Stimulated activated CD4-positive, alpha-beta T cell treated with anti-CD3 and anti-CD28 coated beads, Interleukin-2, amount 100 ng/mL, for 4 hours (primary cell): ENCODE results near the gene P2RX2.
"Not testable (repeated sequence)": the region's sequence is repeated elsewhere in the genome, so short reads cannot be mapped to it uniquely, and the experiment has no call there.

Experiments
- DNase-seq: peaks from one replicate; pipeline ENCODE4 v3.0.0-alpha.2; 2020; ENCODE audit warnings: low read depth

P2RX2 gene

DNA sequence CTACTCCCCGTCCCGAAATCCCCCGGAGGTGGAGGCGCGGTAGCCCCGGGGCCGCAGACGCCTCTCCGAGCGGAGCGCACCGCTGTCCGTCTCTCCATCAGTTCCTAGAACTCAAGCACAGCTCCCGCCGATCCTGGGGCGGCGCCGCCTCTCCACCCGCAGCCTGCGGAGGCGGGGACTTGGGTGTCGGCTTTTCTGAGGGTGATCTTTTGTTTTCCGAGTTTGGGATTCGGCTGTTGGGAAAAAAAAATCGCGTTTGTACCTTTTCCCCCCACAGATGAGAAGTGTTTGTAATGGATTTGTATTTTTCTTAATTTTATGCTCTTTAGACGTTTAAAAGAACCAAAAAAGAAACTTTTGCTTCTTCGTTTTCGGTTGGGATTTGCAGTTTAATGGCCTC, 34.8 kb upstream of the P2RX2 start:
- DNase-seq: no peak

DNA sequence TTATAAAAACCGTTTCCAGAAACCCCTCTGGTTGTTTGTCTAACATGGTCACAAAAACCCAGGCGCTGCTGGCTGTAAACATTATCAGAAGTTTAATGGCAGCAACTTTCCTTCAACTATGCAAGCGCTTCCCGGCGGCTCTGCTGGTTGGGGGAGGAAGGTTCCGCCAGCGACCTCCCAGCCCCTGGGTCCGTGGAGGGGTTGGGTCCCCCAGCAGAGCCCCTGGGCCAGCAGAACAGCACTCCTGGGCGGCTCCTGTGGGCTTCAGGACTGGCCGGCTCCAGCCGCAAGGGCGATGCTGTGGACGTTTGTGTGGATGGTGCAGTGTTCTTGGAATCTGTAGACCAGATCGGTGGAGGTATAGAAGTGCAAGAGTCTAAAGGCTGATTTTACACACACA, 34.1 kb upstream of the P2RX2 start:
- DNase-seq: no peak

DNA sequence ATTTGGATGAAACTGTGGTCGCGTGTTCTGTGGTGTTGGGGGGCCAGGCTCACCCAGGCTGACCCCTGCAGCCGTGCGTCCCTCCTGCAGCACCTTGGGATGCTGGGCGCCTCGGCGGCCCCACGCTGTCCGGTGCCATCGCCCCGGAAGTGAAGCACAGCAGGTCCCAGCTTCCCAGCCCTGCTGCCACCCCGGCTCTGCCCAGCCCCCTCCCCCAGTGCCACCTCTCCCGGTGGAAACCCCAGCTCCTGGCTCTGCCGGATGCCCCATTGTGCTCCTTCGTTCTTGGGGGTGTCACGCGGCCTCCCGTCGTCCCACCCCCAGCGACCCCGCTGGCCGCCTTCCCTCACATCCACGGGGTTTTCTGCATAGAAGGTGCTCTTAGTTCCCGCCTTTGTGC, 33.4 kb upstream of the P2RX2 start:
- DNase-seq: no peak

DNA sequence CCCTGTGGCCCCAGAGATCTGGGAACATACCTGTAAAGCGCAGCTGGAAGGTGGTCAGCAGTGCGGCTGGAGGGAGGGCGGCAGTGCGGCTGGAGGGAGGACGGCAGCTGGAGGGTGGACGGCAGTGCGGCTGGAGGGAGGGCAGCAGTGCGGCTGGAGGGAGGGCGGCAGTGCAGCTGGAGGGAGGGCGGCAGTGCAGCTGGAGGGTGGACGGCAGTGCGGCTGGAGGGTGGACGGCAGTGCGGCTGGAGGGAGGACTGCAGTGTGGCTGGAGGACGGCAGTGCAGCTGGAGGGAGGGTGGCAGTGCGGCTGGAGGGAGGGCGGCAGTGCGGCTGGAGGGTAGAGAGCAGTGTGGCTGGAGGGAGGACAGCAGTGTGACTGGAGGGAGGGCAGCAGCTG, 31.6 kb upstream of the P2RX2 start:
- no peak for DNase-seq

DNA sequence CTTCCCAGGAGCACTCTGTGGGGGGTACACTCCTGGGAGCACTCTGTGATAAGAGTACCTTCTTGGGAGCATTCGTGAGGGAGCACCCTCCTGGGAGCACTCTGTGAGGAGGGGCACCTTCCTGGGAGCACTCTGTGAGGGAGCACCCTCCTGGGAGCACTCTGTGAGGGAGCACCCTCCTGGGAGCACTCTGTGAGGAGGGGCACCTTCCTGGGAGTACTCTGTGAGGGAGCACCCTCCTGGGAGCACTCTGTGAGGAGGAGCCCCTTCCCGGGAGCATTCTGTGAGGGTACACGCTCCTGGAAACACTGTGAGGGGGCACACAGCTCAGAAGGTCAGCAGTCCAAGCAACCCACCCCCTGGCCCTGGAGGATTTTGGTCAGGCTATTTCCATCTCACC, 30.8 kb upstream of the P2RX2 start:
- no peak for DNase-seq

DNA sequence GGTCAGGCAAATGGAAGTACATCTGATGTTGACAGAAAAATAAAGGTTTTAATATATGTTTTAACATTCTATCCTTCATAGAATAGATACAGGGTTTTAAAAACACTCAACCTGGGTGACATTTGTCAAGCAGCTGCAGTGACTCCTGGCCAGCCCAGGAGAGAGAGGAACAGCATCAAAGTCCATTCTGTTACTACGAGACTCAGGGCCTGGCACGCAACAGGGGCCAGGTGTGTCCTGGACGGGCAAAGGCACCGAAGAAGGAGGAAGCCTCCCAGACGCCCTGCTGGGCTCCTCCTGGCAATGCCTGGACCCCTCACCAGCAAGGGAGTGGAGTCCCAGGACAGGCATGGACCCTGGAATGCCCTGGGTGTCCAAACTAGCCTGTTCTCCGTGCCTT, 30.3 kb upstream of the P2RX2 start:
- no peak for DNase-seq

DNA sequence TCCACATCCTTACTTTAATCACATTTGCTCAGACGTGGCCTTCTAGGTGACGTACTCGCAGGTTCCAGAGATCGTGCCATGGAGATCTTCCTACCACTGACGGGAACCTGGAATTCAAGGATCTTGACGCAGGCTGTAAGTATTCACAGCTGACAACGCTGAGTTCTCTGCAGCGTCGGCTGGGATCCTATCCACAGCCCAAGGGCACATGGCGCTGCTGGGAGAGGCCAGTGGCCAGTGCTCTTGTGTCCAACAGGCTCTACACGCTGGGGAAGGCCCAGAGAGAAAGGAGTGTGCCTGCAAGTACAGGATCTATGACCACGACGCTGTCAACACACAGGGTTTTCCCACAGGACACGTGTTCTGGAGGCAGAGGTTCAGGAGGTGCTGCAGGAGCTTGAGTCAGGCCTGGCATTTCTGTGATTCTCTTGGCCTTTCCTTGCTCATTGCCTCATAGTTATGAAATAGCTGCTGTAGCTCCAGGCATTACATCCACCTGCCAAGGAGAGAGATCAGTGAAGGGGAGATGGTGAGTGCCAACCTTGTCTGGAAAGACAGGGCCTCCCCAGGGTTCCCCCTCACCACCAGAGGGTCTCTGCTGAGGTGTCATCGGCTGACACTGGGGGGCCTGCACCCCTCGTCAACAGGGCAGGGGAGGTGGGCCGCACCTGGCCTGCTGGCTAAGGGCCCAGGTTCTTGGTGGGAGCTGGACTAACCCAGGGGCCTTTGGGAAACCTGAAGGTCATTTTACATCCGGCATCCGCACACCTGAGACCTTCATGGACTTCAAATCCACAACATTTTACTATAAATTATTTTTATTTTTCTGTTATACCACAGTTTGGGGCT, 29.5 kb upstream of the P2RX2 start:
- DNase-seq: no peak

DNA sequence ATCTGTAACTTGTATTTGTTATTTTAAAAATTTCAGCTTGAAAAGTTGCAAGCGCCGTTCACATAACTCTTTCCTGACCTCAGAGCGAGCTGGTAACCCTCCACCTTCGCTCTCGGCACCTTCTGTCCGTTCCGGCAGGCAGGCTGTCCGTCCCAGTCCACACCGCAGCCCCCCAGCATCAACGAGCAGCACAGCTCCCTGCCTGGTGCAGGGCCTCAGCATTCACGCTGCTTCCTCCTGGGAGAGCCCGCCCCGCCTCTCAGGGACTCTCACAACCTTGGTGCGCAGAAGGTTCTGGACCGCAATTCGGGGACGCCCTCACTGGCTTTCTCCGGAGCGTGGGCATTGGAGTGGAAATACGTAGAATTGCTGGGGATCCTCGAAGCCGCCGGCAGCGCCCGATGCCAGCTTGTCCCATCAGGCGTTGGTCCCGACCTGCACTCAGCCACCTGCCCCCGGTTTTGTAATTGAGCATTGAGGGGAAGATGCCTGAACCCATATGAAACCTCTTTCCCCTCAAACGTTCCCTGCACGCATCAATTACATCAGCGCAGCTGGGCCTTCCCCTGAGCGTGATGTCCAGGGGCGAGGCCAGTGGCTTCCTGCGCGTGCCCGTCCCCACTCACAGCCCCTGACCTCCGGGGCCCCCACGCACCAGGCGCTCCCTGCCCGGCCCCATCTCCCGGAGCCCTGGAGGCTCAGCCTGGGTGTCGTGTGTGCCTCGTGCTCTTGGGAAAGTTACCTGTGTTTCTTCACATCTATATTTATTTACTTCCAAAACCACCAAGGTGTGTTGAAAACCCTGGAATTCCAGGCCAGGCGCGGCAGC, 27.3 kb upstream of the P2RX2 start:
- DNase-seq: no peak

DNA sequence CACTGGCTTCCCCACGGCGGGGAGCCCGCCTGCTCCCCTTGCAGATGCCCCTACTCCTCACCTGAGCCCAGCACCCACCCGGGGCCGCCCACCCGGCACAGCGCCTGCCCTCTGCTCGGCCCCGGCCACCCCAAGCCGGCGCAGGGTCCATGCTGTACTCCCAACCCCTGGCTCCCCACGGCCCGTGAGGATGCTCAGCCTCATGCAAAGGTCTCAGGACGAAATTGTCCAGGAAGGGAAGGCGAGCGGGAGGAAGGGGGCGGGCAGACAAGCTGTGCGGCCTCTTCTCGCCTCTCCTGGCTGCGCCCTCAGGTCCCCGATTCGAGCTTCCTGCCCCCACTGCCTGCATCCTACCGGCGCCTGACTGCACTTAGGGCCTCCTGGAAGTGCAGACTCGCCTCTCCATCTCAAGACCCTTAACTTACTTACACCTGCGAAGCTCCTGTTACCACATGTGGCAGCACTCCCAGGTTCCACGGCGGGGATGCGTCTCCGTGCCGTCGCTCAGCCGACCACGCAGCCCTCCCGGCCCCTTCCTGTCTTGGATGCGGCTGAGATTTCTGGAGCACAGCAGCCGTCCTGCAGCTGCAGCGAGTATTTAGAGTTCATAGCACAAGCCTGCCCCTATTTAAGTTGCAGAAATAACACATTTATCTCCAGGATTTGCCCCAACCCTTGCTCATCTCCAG, 26.1 kb upstream of the P2RX2 start:
- DNase-seq: no peak

DNA sequence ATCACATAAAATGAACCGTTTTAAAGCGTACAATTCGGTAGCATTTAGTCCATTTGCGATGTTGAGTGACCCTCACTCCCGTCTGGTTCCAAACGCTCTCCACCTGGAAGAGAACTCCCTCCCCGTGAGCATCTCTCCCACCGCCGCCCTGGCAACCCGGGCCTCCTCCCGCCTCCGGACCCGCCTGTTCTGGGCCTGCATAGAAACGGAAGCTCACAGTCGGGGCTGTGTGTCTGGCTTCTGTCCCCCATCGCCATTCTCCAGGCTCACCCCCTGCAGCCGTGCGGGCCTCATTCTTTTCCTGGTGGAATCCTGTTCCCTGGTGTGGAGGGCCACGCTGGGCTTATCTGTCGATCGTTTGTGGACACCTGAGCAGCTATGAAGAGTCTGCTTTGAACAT, 25.5 kb upstream of the P2RX2 start:
- DNase-seq: no peak

DNA sequence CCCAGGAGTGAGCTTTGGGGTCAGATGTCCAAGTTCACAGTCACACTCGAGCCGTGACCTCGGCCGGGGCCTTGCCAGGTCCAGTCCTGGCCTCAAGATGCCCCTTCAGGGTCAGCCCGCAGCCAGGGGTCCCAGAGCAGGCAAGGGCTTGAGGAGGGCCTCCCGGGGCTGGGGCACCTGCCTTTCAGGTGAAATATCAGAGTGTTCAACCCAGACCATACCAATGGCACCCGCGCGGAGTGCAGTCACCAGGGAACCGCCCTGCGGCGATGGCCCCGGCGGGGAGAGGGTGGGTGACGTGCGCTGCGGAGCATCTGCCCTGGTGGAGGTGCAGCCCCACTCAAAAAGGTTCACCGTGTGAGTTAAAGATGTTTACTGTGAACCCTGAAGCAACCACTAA, 25.1 kb upstream of the P2RX2 start:
- no peak for DNase-seq

DNA sequence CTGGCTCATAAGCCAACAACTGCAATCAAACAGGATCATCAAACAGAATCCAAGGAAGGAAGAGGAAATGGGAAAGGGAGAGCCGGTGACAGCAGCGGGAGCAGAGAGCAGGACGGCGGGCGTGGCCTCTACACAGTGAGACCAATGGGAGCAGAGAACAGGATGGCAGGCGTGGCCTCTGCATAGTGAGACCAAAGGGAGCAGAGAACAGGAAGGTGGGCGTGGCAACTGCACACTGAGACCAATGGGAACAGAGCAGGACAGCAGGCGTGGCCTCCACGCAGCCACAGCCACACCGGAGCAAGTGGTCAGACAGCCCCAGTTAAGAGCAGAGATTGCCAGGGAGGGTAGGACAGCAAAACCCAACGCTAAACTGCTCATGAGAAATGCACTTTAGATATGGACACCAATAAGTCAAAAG, 24.6 kb upstream of the P2RX2 start:
- DNase-seq: no peak

DNA sequence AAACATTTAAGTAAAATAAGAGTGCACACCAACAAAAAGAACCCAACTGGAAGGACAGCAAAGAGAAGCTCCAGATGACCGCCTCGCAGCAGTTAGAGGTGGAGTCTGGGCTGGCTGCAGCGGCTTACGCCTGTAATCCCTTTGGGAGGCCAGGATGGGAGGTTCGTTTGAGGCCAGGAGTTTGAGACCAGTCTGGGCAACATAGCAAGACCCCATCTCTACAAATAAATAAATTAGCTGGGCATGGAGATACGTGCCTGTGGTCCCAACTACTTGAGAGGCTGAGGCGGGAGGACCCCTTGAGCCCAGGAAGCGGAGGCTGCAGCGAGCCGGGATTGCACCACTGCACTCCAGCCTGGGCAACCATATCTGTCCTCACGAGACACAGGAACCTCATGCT, 23.4 kb upstream of the P2RX2 start:
- no peak for DNase-seq

DNA sequence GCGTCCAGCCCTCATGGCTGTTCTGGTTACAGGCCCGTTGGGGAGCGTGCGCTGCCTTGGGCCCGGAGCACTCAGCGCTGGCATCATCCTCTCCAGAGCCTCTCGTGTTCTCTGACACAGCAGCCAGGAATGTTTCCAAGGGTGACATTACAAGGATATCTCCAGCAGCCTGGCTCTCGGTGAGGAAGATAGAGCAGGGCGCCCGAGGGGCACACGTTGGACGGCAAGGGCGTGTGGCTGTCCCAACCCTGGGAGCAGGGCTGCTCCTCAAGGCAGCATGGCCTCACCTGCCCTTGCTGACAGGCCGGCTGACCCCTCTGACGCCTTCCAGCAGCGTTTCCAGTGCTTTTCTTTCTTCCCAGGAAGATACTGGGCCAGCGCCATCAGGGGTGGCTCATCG, 22.6 kb upstream of the P2RX2 start:
- no peak for DNase-seq

DNA sequence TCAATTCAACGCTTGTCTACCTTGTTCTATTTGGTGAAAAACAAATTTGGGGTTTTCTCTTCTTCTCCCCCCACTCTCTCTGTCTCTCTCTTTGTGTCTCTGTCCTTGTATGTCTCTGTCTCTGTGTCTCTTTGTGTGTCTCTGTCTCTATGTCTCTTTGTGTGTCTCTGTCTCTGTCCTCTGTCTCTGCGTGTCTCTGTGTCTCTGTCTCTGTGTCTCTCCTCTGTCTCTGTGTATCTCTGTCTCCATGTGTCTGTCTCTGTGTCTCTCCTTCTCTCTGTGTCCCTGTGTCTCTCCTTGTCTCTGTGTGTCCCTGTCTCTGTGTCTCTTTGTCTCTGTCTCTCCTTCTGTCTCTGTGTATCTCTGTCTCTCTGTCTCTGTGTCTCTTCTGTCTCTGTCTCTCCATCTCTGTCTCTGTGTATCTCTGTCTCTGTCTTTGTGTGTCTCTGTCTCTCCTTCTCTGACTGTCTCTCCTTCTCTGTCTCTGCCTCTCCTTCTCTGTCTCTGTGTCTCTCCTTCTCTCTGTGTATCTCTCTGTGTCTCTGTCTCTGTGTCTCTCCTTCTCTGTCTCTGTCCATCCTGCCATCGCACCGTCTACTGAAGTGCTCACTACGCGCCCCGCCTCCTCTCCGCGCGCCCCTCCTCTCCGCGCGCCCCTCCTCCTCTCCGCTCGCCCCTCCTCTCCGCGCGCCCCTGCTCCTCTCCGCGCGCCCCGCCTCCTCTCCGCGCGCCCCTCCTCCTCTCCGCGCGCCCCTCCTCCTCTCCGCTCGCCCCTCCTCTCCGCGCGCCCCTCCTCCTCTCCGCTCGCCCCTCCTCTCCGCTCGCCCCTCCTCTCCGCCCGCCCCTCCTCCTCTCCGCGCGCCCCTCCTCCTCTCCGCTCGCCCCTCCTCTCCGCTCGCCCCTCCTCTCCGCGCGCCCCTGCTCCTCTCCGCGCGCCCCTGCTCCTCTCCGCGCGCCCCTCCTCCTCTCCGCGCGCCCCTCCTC, 21.0 kb upstream of the P2RX2 start:
- no peak for DNase-seq

DNA sequence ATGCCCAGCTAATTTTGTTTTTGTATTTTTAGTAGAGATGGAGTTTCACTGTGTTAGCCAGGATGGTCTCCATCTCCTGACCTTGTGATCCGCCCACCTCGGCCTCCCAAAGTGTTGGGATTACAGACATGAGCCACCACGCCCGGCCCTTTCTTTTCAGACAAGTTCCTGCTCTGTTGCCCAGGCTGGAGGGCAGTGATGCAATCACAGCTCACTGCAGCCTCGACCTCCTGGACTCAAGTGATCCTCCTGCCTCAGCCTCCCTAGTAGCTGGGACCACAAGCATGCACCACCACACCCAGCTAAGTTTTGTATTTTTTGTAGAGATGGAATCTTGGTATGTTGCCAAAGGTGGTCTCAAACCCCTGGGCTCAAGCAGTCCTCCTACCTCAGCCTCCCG, 19.1 kb upstream of the P2RX2 start:
- not testable (repeated sequence) for DNase-seq

DNA sequence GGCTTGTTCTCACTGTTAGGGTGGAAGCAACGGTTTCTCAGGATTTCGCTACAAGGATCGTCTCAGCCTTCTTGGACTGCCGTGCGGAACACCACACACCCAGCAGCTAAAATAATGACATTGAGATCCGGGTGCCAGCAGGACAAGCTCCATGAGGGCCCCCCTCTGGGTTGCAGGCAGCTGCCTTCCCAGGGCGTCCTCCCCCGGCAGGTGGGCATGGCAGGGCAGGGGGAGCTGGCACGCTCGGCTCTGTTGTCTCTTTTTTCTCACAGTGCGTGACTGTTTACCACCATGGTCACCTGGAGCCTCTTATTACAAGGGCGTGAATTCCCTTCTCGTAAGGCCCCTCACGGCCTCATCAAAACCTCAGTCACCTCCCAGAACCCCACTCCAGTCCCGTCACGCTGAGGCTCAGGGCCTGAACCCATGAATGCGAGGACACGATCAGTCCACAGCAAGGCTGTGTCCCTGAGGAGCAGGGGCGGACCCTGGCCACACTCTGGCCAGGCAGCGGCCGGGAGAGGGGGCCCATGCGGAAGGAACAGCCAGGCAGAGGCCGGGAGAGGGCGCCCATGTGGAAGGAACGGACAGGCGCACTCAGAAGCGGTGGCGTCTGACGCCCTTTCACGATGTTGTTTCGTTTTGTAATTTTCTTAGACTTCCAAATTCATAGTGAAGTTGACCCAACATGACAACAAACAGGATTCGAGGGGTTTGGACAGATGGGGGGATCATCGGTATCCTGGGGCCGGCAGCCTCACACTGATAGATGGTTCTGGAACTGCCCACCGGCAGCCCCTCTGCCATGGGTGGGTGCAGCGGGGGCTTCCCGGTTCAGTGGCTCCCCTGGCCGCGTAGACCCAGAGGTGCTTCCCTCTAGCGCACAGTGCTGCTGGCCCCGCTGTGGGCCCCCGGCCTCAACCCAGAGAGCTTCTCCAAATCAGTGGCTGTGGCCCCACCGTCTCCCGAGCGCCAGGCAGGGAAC, 18.2 kb upstream of the P2RX2 start:
- DNase-seq: no peak

DNA sequence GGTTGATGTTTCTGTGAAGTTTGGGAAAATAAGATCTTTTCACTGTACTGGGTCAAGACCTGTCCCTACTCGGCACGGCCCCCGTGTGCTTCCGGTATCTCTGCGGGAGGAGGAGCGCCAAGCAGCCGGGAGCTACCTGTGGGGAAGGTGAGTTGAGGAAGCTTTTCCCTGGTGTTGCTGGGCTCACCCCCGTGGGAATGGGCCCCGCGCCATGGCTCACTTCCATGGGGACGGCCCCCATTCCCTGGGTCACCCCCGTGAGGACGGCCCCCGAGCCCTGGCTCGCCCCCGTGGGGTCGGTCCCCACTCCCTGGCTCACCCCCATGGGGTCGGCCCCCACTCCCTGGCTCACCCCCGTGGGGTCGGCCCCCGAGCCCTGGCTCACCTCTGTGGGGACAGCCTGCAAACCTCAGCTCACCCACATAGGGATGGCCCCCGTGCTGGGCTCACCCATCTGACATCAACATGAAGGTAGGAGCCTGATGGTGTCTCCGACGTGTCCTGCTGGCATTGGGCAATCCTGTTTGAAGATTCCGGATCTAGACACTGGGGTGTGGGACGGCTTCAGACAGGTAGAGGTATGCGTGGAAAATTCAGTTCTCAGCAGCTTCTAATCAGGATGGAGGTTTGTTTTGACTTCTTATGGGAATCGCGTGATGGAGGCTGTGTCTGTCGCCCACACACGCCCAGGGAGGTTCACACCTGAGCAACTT, 17.2 kb upstream of the P2RX2 start:
- DNase-seq: no peak

DNA sequence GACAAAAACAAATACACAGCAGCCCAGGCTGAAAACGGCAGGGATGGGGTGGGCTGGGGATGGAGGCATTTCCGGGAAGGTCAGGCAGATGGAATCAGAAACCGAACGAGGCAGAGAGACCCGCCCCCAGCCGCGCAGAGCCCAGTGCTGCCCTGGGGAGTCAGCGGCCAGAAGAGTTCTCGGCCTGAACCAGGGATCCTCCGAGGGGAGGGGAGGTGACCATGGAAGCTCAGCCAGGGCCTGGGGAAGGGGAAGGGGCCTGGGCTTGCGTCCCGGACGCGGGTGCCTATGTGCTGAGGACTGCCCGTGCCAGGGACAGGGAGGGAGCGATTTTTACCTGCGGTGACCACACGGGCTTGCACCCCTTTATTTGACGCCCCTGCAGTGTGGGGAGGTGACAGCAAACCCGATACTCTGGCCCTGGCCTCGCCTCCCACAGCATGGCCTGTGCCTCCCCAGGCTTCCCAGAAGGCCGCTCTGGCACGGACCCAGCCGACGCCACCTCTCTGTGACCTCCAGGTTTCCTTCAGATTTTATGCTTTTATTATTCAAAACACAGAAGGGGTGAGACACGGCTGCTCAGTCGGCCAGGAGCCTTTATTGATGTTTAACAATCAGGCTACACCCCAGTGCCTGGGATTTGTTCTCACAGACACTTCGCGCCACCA, 15.9 kb upstream of the P2RX2 start:
- no peak for DNase-seq
